KG1 (cell line): ENCODE results near the gene ABLIM1.

Experiments used
- DNase-seq: peaks from one replicate; lab custom pipeline; 2025; lab: John Stamatoyannopoulos, UW

ABLIM1 gene

GRCh38 chr10:114576716-114577115, 81.4 kb downstream of the ABLIM1 start:
- no peak for DNase-seq

- no peak for DNase-seq
Measured at GRCh38 chr10:114576132-114576487, 82.0 kb downstream of the ABLIM1 start.

GRCh38 chr10:114575417-114576131, 82.5 kb downstream of the ABLIM1 start:
- DNase-seq: no peak

- no peak for DNase-seq
Measured at GRCh38 chr10:114573330-114574045, 84.6 kb downstream of the ABLIM1 start.

GRCh38 chr10:114571316-114571999, 86.6 kb downstream of the ABLIM1 start:
- no peak for DNase-seq

- no peak for DNase-seq
Measured at GRCh38 chr10:114566064-114566463, 92.0 kb downstream of the ABLIM1 start.

GRCh38 chr10:114565066-114565465, 93.0 kb downstream of the ABLIM1 start:
- DNase-seq: no peak

GRCh38 chr10:114561008-114561523, 97.0 kb downstream of the ABLIM1 start:
- no peak for DNase-seq

GRCh38 chr10:114560144-114560543, 97.9 kb downstream of the ABLIM1 start:
- no peak for DNase-seq

GRCh38 chr10:114559636-114560035, 98.4 kb downstream of the ABLIM1 start:
- DNase-seq: no peak

GRCh38 chr10:114557854-114558253, 100.2 kb downstream of the ABLIM1 start:
- DNase-seq: no peak

- no peak for DNase-seq
Measured at GRCh38 chr10:114556236-114557122, 101.6 kb downstream of the ABLIM1 start.

GRCh38 chr10:114553436-114553835, 104.6 kb downstream of the ABLIM1 start:
- no peak for DNase-seq

- no peak for DNase-seq
Measured at GRCh38 chr10:114552050-114552449, 106.0 kb downstream of the ABLIM1 start.

GRCh38 chr10:114551636-114551972, 106.5 kb downstream of the ABLIM1 start:
- DNase-seq: no peak

- DNase-seq: peak; percentile 35
Measured at GRCh38 chr10:114550756-114551635, 107.1 kb downstream of the ABLIM1 start.

GRCh38 chr10:114548662-114549061, 109.4 kb downstream of the ABLIM1 start:
- DNase-seq: no peak

GRCh38 chr10:114547514-114547913, 110.6 kb downstream of the ABLIM1 start:
- no peak for DNase-seq

- DNase-seq: no peak
Measured at GRCh38 chr10:114547056-114547455, 111.0 kb downstream of the ABLIM1 start.

- DNase-seq: no peak
Measured at GRCh38 chr10:114545819-114546218, 112.3 kb downstream of the ABLIM1 start.

- no peak for DNase-seq
Measured at GRCh38 chr10:114545071-114545470, 113.0 kb downstream of the ABLIM1 start.
